NT2/D1 (cell line): ENCODE results near the gene PLBD2.

Experiments
- YY1 ChIP-seq: IDR thresholded peaks from 2 replicates; pipeline ENCODE4 v1.6.1; 2011; ENCODE audit not compliant: insufficient read length, insufficient read depth
- ZNF274 ChIP-seq: IDR thresholded peaks from 2 replicates; pipeline ENCODE4 v1.6.1; 2011; ENCODE audit warnings: mild to moderate bottlenecking, low read depth, low read length

GRCh38 chr12:113439606-113440030 is 81.2 kb downstream of the PLBD2 start:
- TF ChIP-seq ZNF274 = no peak
- no peak for TF ChIP-seq YY1
